T-helper 1 cell (primary cell): ENCODE data around the gene KIF5A.
"Not testable (repeated sequence)": the region's sequence is repeated elsewhere in the genome, so short reads cannot be mapped to it uniquely, and the experiment has no call there.

Experiments
- DNase-seq, 5 donors: peaks; one replicate each; pipeline ENCODE4 v3.0.0-alpha.2; 2012 to 2020

Gene KIF5A

DNA sequence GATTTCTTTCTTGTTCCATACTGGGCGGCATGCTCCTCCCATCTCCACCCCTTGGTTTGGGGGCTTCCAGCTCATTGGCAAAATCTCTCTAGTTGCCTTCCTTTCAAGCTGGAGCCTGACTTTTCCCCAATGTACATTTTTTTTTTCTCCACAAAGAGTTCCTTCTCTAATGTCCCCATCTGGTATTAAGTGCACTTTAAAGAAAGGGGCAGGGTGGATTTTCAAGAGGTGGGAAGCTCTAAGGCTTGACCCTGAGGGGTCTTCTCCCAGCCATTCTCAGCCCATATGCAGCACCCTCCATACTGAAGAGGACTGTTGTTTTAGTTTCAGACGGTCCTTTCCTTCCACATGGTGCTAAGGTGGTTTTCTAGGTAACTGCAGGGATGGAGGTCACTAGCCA, 35.3 kb downstream of the KIF5A start:
- no peak for DNase-seq

DNA sequence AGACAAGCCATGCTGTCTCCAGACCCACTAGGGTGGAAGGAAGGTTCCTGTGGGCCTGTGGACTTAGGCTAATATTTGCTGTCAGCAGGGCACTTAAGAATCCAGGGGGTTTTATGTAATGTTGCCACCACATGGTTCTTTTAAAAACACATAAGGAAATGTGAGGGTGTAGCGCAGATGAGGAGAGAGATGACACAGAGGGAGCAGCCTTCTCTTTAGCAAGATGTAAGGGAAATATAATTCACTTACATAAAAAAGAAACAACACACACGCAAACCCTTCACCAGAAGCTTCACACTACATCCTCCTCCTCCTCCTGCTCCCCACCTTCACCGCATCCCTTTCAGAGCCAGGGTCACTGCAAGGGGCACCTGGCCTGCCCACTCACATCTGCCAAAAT, 36.3 kb downstream of the KIF5A start:
- DNase-seq: no peak

DNA sequence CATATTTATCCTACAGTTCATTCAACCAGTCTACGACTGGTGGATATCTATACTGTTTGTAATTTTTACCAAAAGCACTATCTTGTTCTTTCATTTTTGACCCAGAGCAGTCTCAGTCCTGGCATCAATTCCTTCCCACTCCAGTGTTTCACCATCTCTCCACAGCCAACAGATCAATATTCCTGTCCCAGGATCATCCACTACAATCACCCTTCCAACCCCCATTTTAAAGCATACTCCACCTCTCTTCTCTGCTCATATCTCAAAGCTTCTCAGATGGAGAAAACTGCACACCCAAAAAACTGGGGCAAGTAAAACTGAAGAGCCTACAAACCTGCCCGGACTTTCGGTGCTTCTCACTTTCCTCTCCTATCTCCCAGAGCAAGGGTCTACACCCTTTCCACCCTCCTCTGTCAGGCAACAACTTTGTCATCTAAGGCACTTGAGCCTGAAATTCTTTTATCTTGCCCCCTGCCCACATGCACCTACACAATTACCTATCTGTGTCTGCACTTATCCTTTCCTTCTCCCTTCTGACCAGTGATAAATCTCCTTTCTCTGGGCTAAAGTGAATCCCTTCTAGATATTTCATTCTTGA, 37.1 kb downstream of the KIF5A start:
- no peak for DNase-seq

DNA sequence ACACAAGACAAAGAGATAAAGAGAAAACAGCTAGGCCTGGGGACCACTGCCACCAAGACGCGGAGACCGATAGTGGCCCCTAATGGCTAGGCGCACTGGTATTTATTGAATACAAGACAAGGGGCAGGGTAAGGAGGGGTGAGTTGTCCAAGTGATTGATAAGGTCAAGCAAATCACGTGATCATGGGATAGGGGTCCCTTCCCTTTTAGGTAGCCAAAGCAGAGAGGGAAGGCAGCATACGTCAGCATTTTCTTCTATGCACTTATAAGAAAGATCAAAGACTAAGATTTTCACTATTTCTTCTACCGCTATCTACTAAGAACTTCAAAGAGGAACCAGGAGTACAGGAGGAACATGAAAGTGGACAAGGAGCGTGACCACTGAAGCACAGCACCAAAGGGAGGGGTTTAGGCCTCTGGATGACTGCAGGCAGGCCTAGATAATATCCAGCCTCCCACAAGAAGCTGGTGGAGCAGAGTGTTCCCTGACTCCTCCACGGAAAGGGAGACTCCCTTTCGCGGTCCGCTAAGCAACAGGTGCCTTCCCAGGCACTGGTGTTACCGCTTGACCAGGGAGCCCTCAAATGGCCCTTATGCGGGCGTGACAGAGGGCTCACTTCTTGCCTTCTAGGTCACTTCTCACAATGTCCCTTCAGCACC, 39.2 kb downstream of the KIF5A start:
- DNase-seq: not testable (repeated sequence)

DNA sequence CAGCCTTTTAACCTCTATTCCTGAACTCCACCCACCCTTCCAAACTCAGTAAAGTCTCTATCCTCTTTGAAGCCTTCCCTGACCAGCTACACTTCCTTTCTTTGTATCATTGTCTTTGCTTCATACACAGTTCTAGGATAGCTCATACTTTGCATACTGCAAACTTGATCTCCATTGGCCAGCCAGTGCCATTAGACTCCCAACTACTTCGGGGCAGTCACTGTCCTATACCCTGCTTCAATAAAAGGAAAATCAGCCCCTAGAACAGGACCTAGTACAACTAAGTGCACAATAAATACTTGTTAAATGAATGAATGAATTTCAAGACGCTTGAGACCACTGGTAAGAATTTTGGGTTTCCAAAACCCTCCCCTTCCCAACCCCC, 40.6 kb downstream of the KIF5A start:
- no peak for DNase-seq

DNA sequence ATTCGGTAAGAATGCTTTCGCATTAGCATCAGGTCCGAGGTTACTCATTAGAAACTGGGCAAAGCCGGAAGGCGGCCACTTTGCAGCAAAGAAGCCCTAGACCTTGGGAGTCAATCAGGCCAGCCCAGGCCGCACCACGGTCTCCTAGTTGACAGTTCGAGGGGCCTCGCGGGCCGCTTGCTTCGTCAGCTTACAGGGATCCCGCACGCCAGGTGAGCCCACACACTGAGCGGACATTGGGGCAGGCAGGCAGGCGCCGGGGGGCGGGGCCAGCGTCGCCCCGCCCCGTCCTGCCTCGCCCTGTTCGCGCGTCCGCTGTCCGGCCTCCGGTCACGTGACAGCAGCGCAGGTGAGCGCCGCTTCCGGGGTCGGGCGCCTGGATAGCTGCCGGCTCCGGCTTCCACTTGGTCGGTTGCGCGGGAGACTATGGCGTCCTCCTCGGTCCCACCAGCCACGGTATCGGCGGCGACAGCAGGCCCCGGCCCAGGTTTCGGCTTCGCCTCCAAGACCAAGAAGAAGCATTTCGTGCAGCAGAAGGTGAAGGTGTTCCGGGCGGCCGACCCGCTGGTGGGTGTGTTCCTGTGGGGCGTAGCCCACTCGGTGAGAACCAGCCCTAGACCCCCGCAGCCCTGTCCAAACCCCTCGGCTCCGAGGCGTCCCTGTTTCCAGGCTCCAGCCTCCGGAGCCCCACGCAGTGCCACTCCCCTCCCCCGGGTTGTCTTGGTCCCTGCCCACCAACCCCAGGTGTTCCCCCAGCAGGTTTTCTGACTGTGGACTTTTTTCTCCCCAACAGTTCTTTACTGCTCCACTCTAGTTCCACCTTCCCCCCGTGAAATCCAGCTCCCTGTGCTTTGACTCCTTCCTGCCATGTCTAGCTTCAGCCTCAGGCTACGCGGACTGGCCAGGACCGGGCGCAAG, 41.3 kb downstream of the KIF5A start, which contains the start of gene PIP4K2C:
Gene PIP4K2C, plus strand, starts transcription at position 329 of the 918 bp plus-strand sequence. Its CDS starts 98 bp downstream, at position 427.
- DNase-seq: peak; percentile 71 to 87 (median 73)

DNA sequence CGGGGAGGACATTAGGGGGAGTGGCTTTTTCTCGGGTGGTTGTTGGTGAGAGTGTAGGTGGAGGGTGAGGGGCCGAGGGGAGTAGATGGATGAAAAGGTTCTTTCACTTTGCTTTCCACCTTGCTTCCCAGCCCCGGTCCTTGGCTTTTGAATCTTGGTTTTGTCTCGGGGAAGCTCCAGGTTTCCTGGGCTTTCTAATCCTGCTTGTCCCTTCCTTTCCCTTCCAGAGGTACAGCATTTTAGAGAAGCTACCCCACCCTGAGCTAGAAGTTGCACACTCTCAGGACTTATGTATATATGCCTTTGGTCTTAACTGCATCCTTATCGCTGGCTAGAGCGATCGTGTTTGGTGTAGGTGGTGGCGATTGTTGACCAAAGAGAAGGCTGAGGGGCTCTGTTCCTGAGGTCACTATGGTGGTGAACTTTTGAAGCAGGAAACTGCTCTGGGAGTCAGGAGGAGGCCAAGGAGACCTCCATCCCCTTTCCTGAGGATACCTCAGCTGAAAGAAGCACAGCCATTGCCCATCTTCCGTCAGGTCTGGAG, 42.0 kb downstream of the KIF5A start:
- DNase-seq: no peak

DNA sequence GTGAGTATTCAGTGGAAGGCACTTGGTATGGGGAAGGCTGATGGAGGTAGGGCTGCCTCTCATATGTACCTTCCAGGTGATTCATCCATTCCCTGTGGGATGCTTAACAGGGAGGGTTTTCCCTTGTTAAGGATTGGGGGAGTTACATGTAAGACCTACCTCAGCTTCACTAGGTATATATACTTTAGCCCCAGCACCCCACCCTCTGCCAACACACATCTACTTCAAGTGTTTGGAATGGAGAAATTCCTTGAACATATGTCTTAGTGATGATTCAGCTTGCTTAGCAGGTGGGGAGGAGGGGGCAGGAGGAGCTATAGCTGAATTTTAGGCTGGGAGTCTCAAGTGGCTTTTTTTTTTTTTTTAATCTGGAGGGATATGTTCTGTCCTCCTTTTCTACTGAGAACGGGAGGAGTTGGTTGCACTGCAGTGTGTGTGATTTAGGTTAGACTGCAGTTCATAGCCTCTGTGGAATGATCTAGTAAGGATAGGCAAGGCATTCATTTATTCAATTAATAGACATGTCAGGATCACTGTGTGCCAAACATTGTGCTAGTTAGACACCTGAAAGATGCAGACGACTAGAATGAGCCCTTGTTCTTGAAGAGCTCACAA, 42.8 kb downstream of the KIF5A start:
- no peak for DNase-seq

DNA sequence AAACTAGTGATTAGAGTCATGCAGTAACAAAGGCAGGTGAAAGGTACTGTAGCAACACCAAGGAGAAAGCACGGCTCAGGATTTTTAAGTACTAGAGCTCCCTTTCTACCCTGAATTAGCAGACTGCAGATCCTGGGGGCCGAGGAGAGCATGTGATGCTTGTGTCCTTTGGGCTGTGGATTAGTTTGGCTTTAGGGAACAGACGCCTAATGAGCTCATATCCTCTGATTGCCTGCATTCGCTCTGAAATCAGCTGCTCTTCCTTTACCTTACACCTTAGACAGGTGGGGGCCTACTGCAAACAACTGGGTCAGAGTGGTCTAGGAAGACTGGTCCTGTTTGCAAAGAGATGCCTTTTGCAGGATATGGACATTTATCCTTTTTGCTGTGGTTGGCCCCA, 43.3 kb downstream of the KIF5A start:
- no peak for DNase-seq

DNA sequence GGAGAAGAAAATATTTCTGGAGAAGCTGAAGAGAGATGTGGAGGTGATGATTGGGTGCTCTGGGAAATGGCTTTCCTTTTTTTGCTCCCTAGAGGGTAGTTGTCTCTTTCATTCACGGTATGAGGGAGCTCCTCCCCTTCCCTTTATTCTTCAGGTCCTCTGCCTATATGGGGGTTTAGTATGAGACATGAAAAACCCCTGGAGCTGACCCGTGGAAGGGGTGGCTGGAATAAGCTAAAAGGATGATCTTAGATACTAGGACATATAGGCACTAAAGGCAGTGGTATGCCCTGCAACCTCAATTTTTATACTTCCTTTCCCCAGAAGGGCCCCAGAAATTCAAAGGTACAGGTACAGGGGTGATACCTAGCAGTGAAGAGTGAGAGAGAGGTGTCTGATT, 50.6 kb downstream of the KIF5A start:
- DNase-seq: no peak

DNA sequence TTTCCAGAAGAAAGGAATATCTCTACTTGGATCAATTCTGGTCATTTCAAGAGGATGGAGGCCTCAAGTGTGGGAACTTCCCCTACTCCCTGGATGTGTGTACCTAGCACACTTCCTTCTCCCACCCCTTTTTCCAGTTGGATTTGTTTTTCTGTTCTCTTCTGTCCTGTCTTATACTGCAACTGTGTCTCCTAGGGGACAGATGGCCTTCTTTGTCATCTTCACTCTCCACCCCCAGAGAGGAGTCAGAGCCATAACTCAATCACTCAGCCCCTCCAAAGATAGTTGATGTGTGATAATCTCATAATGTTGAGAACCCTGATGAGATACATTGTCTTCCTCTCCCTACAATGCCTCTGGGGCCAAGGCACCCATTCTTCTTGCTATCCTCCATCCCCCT, 52.7 kb downstream of the KIF5A start:
- no peak for DNase-seq

DNA sequence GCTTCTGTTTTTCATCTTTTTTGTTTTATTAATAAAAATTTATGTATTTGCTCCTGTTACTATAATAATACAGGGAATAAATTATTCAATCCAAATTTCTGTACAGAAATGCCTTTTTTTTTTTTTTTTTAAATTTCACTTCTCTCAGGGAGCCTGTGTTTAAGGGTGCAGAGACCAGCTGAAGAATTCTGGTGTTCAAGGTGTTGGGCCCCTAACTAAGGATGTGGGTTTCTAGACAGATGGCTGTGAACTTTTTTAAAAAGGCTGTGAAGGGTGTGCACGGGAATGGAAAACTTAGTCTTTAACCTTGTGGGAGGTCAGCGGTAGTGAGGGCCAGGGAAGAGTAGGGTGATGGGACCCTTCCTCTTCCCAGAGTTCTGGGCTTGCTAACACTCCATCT, 53.5 kb downstream of the KIF5A start:
- DNase-seq: no peak

DNA sequence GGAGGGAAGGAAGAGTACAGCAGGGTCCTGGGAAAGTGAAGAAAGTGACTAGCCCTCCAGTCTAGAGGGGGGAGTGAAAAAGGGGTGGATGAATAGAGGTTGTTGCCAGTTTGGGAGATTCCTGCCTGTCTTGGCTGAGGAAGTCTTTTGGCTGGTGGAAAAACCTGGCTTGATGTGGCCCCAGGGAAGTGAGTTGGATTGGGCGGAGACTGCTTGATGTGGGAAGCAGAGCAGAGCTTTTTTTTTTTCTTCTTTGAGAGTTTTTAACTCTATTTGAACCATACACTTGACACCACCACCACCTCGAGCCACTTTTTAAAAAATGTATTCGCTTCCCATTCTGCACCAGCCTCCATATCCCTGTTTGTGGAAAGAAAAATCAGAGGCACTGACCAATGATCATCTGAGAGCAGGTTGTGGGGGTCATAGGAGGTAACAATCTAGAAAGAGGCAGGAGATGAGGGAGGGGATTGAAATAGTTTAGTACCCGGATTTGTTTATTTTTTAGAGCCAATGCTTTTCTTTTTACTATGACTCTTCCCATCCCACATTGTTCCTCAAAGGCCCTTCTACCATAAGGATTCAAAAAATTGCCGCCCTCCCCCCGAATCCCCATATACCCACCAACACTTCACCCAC, 54.1 kb downstream of the KIF5A start:
- DNase-seq: no peak

DNA sequence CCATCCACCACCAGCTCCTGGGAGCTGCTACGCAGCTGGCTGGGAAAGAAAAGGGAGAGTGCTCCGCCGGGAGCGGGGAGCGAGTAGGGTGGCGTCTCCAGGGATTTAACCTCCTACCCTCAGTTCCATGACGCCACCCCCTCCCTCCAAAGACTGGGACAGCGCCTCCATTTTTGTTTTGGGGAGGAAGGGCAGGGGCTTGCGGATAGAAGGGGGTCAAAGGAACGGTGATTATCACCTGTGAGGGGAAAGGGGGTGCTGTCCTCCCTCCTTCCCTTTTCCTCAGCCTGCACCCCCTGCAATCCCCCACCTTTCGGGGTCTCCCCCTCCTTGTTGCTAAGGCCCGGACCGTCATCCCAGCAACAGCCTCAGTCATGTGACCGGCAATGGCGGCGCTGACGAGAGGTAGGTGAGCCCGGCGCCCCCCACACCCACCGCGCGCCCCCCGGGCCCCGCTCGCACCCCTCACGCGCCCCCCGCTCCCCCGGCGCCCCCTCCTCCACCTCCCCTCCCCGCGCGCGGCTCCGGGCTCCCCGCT, 54.7 kb downstream of the KIF5A start, which contains the start of gene DTX3:
Gene DTX3, plus strand, starts transcription at position 371 of the 538 bp plus-strand sequence. CDS start 1,694 bp downstream, outside the sequence.
- peak in 2 of 5 donors; percentile 27 to 31 for DNase-seq

DNA sequence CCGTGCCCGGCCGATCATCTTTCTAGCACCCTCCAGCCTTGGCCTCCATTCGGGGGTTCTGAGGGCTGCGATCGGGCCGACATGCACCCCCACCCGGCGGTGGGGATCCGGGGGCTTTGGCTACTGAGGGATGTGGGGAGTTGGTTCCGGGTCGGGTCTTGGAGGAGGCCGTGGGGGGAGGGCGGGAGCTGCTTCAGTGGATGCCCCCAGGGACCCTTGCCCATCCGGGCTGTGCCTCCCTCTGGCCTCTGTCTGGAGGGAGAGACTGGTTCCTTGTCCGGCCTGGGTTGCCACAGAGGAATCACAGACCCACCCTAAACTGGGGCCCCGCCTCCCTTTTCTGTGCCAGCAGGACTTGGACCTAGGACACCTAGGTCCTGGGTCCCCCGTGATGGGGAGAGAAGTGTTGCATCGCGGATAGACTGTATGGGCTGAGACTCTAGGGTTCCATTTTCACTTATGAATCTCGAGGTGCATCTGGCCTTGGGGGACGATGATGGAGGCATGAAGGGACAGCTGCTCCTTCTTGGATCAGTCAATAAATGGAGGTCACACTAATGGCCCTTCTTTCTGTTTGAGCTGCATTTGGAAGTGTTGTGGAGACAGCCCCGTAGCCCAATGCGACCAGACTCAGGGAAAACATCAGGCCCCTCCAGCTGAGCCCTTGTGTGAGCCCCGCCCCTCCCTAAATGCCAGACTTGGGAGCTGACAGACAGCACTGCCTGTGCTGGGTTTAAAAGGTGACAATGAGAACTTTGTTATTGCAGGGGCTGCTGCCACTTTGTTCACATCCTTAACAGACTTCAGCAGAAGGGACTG, 55.4 kb downstream of the KIF5A start:
- no peak for DNase-seq

DNA sequence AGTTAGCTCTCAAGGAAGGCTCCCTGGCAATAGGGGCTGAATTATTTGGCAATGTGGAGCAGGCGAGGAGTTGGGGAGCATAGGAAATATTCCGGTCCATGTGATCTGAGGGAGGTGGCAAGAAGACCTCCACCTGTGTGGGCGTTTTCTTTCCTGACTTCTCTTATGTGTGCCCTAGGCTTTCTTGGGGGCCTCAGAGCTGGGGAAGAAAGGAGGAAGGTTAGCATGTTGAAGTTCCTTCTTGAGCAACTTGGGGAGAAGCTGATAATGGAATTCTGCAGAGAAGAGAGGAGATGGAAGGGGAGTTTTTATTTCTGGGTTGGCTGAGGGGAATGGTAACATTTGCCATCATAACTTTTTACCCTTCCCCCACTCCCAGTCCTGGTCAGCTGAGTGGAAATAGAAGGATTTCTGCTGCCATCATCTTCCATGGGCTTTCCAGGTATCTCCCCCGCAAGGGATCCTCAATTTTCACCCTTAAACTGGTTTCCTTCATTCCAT, 56.0 kb downstream of the KIF5A start:
- DNase-seq: no peak

DNA sequence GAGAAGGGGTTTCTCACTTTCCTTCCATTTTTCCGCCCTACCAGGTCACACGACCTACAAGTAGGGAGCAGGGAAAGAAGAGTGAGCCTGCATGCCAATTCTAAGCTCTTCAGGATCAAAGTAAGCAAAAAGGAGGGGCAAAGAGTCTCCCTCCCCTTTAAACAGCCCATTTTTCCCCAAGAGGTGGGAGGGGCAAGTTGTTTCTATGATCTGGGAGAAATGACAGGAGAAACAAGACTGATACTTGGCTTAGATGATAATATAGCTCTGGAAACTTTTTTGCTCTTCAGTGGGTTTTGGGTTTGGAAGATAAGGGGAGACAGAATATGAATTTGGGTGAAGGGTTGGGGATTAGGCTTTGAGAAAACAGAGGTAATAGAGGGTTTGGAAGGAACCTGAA, 56.6 kb downstream of the KIF5A start:
- DNase-seq: no peak

DNA sequence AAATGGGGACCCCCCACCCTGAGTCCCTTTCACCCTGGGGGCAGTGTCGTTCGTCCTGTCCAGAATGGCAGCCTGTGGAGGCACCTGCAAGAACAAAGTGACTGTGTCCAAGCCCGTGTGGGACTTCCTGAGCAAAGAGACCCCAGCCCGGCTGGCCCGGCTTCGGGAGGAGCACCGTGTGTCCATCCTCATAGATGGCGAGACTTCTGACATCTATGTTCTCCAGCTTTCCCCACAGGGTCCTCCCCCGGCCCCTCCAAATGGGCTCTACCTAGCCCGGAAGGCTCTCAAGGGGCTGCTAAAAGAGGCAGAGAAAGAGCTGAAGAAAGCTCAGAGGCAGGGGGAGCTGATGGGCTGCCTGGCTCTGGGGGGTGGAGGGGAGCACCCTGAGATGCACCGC, 57.0 kb downstream of the KIF5A start:
- DNase-seq: no peak

DNA sequence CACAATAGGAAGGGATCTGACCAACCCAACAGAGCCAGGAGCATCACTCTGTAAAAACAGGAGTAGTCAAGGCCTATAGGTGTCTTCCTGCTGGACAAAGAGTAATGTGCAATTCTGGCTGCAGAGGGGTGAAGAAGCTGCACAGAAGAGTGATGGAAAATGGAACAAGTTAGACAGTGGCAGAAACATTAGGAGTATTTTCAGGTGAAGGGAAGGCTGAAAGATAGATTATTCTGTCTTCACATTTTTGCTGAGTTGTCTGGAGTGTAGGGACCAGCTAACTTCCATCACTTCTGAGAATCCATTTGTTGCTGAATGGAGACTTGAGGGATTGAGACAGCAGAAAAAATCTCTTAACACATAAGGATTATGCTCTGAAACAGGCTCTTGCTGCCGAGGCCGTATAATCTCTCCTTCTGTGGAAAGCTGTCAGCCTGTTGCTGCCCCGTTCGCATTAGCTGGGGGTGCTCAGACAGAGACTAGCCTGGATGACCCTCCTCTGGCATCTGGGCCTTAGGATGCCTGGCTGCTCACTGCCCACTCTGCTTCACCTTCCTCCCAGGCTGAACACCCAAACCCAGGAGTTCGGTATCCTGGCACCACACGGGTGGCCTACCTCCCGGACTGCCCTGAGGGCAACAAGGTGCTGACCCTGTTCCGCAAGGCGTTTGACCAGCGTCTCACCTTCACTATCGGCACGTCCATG, 58.3 kb downstream of the KIF5A start:
- DNase-seq: no peak

DNA sequence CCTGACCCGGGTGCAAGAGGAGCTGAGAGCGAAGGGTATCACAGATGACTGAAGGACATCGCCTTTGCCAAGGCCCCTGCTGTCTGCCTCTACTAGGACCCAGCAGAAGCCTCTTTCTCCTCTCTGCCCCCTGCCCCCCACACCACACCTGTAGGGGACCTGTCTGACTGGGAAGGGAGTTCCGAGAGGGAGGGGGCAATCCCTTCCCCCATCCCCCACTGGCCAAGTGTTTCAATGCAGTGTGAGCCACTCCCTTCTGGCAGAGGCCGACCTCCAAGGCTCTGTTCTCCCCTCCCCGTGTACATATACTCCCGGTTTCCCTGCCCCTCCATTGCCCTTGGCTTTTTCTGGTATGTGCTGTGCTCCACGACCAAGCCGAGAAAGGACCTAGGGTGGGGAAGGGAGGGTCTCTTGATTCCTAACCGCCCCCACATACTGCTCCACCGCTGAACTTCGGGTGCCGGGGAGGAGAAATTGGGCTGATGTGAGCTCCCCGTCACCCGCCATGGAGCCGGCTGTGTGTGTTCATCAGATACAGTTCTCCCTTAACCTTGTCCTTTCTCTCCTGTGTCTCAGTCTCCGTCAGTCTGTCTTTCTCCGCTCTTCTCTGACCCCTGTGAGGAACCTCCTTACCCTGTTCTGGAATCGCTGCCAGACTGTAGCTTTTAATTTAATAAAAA, 59.4 kb downstream of the KIF5A start:
- DNase-seq: no peak
